Body of pancreas (tissue), 4 donors: ENCODE results near the gene NFATC2. TPM values are rescaled to one million over a fixed set of nuclear protein-coding genes. Genes with fewer than 3 reads are reported as not detected.

Source experiments
- ATAC-seq: fragments of 150-250 bp; one replicate; pipeline ENCODE4 v1.9.1; 2016
- DNase-seq, 4 donors: peaks; one replicate each; pipeline ENCODE4 v3.0.0-alpha.2; 2019
- H3K27ac ChIP-seq, 4 donors: fragments of 200-600 bp; sonication (generic); 1 replicate in 3 of 4; 2 replicates in 1 of 4; pipeline versions ENCODE4 v1.5.1 to v1.6.1; 2016 to 2019; ENCODE audit warnings: mild to moderate bottlenecking in 1 of 4, mixed read lengths in 1 of 4, moderate library complexity in 1 of 4
- H3K27me3 ChIP-seq, 2 donors: fragments of 200-600 bp; sonication (generic); one replicate each; pipeline ENCODE4 v1.6.0; 2016; ENCODE audit warnings: mild to moderate bottlenecking in 1 of 2
- H3K36me3 ChIP-seq, 2 donors: fragments of 200-600 bp; sonication (generic); replicated peaks in 1 of 2; 2 replicates each; pipeline ENCODE4 v1.5.1; 2016; ENCODE audit warnings: low read depth in 2 of 2; ENCODE audit not compliant: insufficient read depth in 1 of 2
- H3K4me1 ChIP-seq: fragments of 200-600 bp; sonication (generic); one replicate; pipeline ENCODE4 v1.6.0; 2016
- H3K4me3 ChIP-seq, 2 donors: fragments of 200-600 bp; sonication (generic); 1 replicate in 1 of 2; 2 replicates in 1 of 2; pipeline ENCODE4 v1.5.1; 2016 to 2019
- H3K9me3 ChIP-seq, 3 donors: fragments of 200-600 bp; sonication (generic); 1 replicate in 2 of 3; 2 replicates in 1 of 3; pipeline ENCODE4 v1.5.1; 2016
- POLR2A ChIP-seq, 3 donors: fragments of 450-650 bp; IDR thresholded peaks; one replicate each; pipeline ENCODE4 v1.6.1; 2016; ENCODE audit warnings: antibody characterized with exemption in 3 of 3, mild to moderate bottlenecking in 2 of 3
- WGBS, 2 donors: methylation state at CpG; one replicate each; pipeline ENCODE4 v1.1.5; 2017; 5-methylcytosine and 5-hydroxymethylcytosine counted together
- intact Hi-C: fragments of 100-400 bp; cut with DNase I; formaldehyde crosslinking; loops from one replicate; pipeline ENCODE4 v1.15.1; 2023
- total RNA-seq, 2 donors: library from RNA; depleted of rRNA; stranded (reverse); fragments of >200 nt; gene quantifications; one replicate each; pipeline ENCODE4 v1.1.0, GENCODE V29; 2016
- TF ChIP-seq, protein P1 (sequence below), 7 experiments: fragments of 450-650 bp in 4 of 7; fragments of 200-600 bp in 3 of 7; sonication (generic) in 3 of 7; IDR thresholded peaks; one replicate each; pipeline ENCODE4 v1.5.1; 2016 to 2019; ENCODE audit warnings: antibody characterized with exemption in 7 of 7

NFATC2 gene
- total RNA-seq, 2 donors from 2014 or later, result 4.9 to 7.6 TPM

DNA sequence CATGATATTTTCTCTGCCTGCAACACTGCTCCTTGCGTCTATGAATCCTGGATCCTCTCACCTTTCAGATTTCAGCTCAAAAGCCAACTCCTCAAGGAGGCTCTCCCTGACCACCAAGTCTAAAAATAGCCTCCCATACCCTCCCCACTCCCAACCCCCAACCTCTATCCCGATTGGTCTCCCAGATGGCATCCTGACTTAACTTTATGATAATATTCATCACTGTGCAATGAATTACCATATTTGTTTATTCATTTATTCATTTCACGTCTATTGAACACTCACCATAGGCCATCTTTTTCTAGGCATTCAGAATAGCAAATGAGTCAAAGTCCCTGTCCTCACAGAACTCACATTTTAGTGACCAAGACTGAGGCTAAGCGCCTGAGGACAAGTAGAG is 42.6 kb upstream of the NFATC2 start:
- TF ChIP-seq, protein P1, sequence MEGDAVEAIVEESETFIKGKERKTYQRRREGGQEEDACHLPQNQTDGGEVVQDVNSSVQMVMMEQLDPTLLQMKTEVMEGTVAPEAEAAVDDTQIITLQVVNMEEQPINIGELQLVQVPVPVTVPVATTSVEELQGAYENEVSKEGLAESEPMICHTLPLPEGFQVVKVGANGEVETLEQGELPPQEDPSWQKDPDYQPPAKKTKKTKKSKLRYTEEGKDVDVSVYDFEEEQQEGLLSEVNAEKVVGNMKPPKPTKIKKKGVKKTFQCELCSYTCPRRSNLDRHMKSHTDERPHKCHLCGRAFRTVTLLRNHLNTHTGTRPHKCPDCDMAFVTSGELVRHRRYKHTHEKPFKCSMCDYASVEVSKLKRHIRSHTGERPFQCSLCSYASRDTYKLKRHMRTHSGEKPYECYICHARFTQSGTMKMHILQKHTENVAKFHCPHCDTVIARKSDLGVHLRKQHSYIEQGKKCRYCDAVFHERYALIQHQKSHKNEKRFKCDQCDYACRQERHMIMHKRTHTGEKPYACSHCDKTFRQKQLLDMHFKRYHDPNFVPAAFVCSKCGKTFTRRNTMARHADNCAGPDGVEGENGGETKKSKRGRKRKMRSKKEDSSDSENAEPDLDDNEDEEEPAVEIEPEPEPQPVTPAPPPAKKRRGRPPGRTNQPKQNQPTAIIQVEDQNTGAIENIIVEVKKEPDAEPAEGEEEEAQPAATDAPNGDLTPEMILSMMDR (IDR thresholded peaks at IDR 0.05), result no peak
- no peak for TF ChIP-seq POLR2A (IDR thresholded peaks at IDR 0.05)
- Histone ChIP-seq H3K9me3 (no peaks in the 10 kb centered on the region), H3K4me3 (no peak overlapping the region), H3K4me1 (no peaks in the 10 kb centered on the region), H3K27me3 (no peaks in the 10 kb centered on the region), H3K36me3 (no peaks in the 10 kb centered on the region), H3K27ac (no peak overlapping the region)
- intact Hi-C loops, result no loop called here
- DNase-seq, result no peak
- WGBS, 2 donors, result 82 to 88% methylated on average over 4 of the region's 4 CpGs
- ATAC-seq, result no peak

DNA sequence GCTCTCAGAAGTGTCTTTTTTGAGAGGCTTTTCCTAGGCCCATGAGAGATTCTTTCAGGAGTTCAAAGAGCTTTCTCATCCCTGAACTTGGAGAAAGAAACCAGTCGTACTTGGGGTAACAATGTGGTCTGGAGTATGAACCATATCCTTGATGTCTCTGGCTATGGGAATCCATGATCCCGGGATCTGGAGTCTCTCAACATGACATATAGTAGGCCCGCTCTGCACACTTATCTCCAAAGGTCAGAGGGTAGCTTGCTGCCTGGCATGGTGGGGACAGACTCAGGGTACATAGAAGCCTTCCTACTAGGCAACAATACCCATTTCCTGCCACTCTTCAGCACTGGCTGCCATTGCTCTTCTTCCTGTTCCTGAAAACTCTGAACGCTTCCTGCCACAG is 42.2 kb upstream of the NFATC2 start:
- H3K4me3 ChIP-seq, result no peak overlapping the region
- ATAC-seq, result no peak
- H3K27ac ChIP-seq, result no peak overlapping the region
- no peaks in the 10 kb centered on the region for H3K4me1 ChIP-seq
- WGBS, 2 donors, result 65 to 89% methylated on average over 3 to 4 of the region's 4 CpGs
- no peaks in the 10 kb centered on the region for H3K36me3 ChIP-seq
- H3K9me3 ChIP-seq, result no peaks in the 10 kb centered on the region
- H3K27me3 ChIP-seq, result no peaks in the 10 kb centered on the region
- TF ChIP-seq, protein P1 (IDR thresholded peaks at IDR 0.05), result no peak
- TF ChIP-seq POLR2A (IDR thresholded peaks at IDR 0.05), result no peak
- no peak for DNase-seq
- intact Hi-C loops, result no loop called here

DNA sequence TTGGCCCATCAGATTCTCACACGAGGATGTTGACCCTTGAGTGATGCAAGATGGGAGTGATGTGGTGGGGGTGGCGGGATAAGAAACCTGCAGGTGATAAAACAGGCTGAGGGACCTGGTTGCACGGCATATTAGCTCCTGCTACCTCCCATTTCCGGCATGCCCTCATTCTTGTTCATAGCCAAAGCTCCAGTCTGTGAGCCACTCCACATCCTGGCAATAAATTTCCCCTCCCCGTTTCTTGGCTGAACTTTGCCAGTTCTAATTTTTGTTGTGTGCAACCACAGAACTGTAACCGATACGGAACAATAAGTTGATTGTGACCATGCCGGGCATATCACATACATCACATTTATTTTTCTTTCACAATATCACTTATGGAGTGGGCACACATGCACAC is 41.6 kb upstream of the NFATC2 start:
- Histone ChIP-seq H3K9me3 (no peaks in the 10 kb centered on the region), H3K4me3 (no peak overlapping the region), H3K4me1 (no peaks in the 10 kb centered on the region), H3K36me3 (no peaks in the 10 kb centered on the region), H3K27me3 (no peaks in the 10 kb centered on the region), H3K27ac (no peak overlapping the region)
- TF ChIP-seq, protein P1 (IDR thresholded peaks at IDR 0.05), result no peak
- no peak for TF ChIP-seq POLR2A (IDR thresholded peaks at IDR 0.05)
- 82% methylated on average over 8 of the region's 8 CpGs for WGBS, 2 donors
- intact Hi-C loops, result no loop called here
- ATAC-seq, result no peak
- no peak for DNase-seq

DNA sequence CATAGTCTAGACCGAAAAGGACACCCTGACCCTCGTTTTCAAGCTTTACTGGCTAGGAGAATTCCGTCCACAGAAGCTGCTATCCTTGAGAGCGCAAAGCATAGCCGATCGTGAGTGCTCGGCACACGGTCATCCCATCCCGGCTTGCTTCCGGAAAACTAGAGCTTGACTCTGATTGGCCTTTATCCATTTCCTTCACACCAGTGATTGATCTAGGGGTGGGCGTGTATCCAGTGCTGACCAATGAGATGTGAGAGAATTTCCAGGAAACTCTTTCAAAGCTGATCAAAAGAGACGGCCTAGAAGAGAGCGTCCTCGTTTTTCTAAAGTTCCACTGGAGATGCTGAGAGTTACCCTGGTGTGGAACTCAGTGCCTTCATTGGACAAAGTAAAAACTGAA is 41.0 kb upstream of the NFATC2 start:
- Histone ChIP-seq H3K9me3 (no peaks in the 10 kb centered on the region), H3K36me3 (no peaks in the 10 kb centered on the region), H3K27me3 (no peaks in the 10 kb centered on the region), H3K27ac (no peak overlapping the region), H3K4me3 (no peak overlapping the region), H3K4me1 (no peaks in the 10 kb centered on the region)
- intact Hi-C loops, result no loop called here
- TF ChIP-seq POLR2A (IDR thresholded peaks at IDR 0.05), result no peak
- TF ChIP-seq, protein P1 (IDR thresholded peaks at IDR 0.05), result no peak
- DNase-seq (no peak), ATAC-seq (no peak)
- 91 to 92% methylated on average over 14 of the region's 14 CpGs for WGBS, 2 donors

DNA sequence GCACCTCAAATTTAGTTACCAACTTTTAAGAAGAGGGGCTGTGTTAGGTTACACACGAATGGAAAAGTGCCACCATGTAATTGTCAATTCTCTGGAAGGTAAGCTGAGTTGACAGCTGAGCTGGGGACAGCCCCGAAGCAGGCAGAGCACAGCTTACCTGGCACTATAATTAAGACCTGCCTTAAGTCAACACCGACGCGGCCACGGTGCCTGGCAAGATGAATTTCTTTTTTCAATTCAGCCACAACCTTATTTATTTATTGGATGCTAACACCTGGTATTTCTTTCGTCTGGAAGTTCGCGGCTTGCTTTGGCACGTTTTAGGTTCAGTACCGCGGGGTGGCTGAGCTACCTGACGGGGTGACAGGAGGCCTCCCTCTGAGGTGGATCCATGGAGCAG is 40.6 kb upstream of the NFATC2 start:
- DNase-seq (no peak), ATAC-seq (no peak)
- Histone ChIP-seq H3K36me3 (no peaks in the 10 kb centered on the region), H3K27me3 (no peaks in the 10 kb centered on the region), H3K9me3 (no peaks in the 10 kb centered on the region), H3K27ac (no peak overlapping the region), H3K4me1 (no peaks in the 10 kb centered on the region), H3K4me3 (no peak overlapping the region)
- TF ChIP-seq, protein P1 (IDR thresholded peaks at IDR 0.05), result no peak
- TF ChIP-seq POLR2A (IDR thresholded peaks at IDR 0.05), result no peak
- WGBS, 2 donors, result 66 to 73% methylated on average over 13 of the region's 13 CpGs
- intact Hi-C loops, result no loop called here
